Mesenchymal stem cell (in vitro differentiated cells and primary cell): ENCODE measurements around the gene RHOBTB1.
A peak's percentile ranks its signal among the peaks of the same experiment; 100 is the strongest.

Experiments
- DNase-seq: peaks from one replicate; pipeline ENCODE4 v3.0.0-alpha.2; 2013
- H2AFZ ChIP-seq: one replicate; pipeline ENCODE4 v1.6.1; 2013; ENCODE audit warnings: low read depth, mild to moderate bottlenecking, control low read depth, inconsistent platforms, low read length, moderate library complexity
- H2AK5ac ChIP-seq: 2 replicates; pipeline ENCODE4 v1.6.1; 2013; ENCODE audit warnings: low read length, moderate library complexity, mild to moderate bottlenecking, inconsistent platforms; ENCODE audit not compliant: severe bottlenecking
- H2BK120ac ChIP-seq: one replicate; pipeline ENCODE4 v1.6.1; 2013; ENCODE audit warnings: low read depth, mild to moderate bottlenecking, inconsistent platforms, low read length, moderate library complexity
- H2BK12ac ChIP-seq, 2 experiments: one replicate each; pipeline ENCODE4 v1.6.1; 2013; ENCODE audit warnings: inconsistent platforms in 2 of 2, low read length in 2 of 2, mild to moderate bottlenecking in 2 of 2, moderate library complexity in 2 of 2, control low read depth in 1 of 2
- H2BK15ac ChIP-seq: one replicate; pipeline ENCODE4 v1.6.1; 2013; ENCODE audit warnings: mild to moderate bottlenecking, low read depth, inconsistent platforms; ENCODE audit not compliant: poor library complexity, severe bottlenecking
- H2BK5ac ChIP-seq: 2 replicates; pipeline ENCODE4 v1.6.1; 2013; ENCODE audit warnings: low read depth, mild to moderate bottlenecking, low read length, control low read depth, inconsistent platforms; ENCODE audit not compliant: poor library complexity, severe bottlenecking
- H3K14ac ChIP-seq, 2 experiments: one replicate each; pipeline ENCODE4 v1.6.1; 2013; ENCODE audit warnings: inconsistent platforms in 2 of 2, low read length in 2 of 2, control low read depth in 1 of 2, mild to moderate bottlenecking in 1 of 2, moderate library complexity in 1 of 2
- H3K18ac ChIP-seq, 2 experiments: one replicate each; pipeline ENCODE4 v1.6.1; 2013; ENCODE audit warnings: inconsistent platforms in 2 of 2, low read length in 2 of 2, control low read depth in 1 of 2, low read depth in 1 of 2, mild to moderate bottlenecking in 1 of 2
- H3K23ac ChIP-seq, 2 experiments: one replicate each; pipeline ENCODE4 v1.6.1; 2013; ENCODE audit warnings: inconsistent platforms in 2 of 2, low read length in 2 of 2, mild to moderate bottlenecking in 2 of 2, moderate library complexity in 2 of 2, control low read depth in 1 of 2
- H3K27ac ChIP-seq: 2 replicates; pipeline ENCODE4 v1.5.1; 2013; ENCODE audit warnings: mild to moderate bottlenecking, moderate library complexity, low read length, control low read depth, inconsistent platforms; ENCODE audit not compliant: poor library complexity, severe bottlenecking
- H3K27me3 ChIP-seq, 2 experiments: 2 replicates each; pipeline versions ENCODE4 v1.6.1 to v1.7.0; 2013; ENCODE audit warnings: low read length in 2 of 2, mild to moderate bottlenecking in 2 of 2, moderate library complexity in 2 of 2, control low read depth in 1 of 2, inconsistent platforms in 1 of 2; ENCODE audit not compliant: control insufficient read depth in 1 of 2, insufficient read depth in 1 of 2
- H3K36me3 ChIP-seq, 2 experiments: 2 replicates each; pipeline versions ENCODE4 v1.6.1 to v1.7.0; 2013; ENCODE audit warnings: low read length in 2 of 2, control low read depth in 1 of 2, inconsistent platforms in 1 of 2, low read depth in 1 of 2, mild to moderate bottlenecking in 1 of 2; ENCODE audit not compliant: insufficient read depth in 2 of 2, control insufficient read depth in 1 of 2
- H3K4ac ChIP-seq, 2 experiments: one replicate each; pipeline ENCODE4 v1.6.1; 2013; ENCODE audit warnings: inconsistent platforms in 2 of 2, low read length in 2 of 2, mild to moderate bottlenecking in 2 of 2, moderate library complexity in 2 of 2, control low read depth in 1 of 2, low read depth in 1 of 2
- H3K4me1 ChIP-seq: 2 replicates; pipeline ENCODE4 v1.6.1; 2013; ENCODE audit warnings: low read depth, low read length, control low read depth; ENCODE audit not compliant: control insufficient read depth, insufficient read depth
- H3K4me2 ChIP-seq: 2 replicates; pipeline ENCODE4 v1.6.1; 2013; ENCODE audit warnings: low read length, mild to moderate bottlenecking, inconsistent platforms; ENCODE audit not compliant: poor library complexity, severe bottlenecking
- H3K4me3 ChIP-seq, 2 experiments: 2 replicates each; pipeline versions ENCODE4 v1.5.1 to v1.7.0; 2013; ENCODE audit warnings: low read length in 2 of 2, mild to moderate bottlenecking in 2 of 2, control low read depth in 1 of 2, low read depth in 1 of 2; ENCODE audit not compliant: insufficient read depth in 1 of 2
- H3K79me1 ChIP-seq: replicated peaks from 2 replicates; pipeline ENCODE4 v1.6.1; 2013; ENCODE audit warnings: mild to moderate bottlenecking, control low read depth, low read length, inconsistent platforms; ENCODE audit not compliant: poor library complexity, severe bottlenecking
- H3K9ac ChIP-seq: 2 replicates; pipeline ENCODE4 v1.7.0; 2013; ENCODE audit warnings: mild to moderate bottlenecking, low read length, moderate library complexity
- H3K9me3 ChIP-seq: 2 replicates; pipeline ENCODE4 v1.7.0; 2013; ENCODE audit warnings: mild to moderate bottlenecking, low read length; ENCODE audit not compliant: control insufficient read depth
- H4K8ac ChIP-seq: one replicate; pipeline ENCODE4 v1.6.1; 2013; ENCODE audit warnings: inconsistent platforms, mild to moderate bottlenecking, low read length, moderate library complexity
- H4K91ac ChIP-seq: one replicate; pipeline ENCODE4 v1.6.1; 2013; ENCODE audit warnings: mild to moderate bottlenecking, low read length, inconsistent platforms
- WGBS: methylation state at CpG from one replicate; pipeline ENCODE4 v1.1.7; 2013; ENCODE audit warnings: mixed read lengths; 5-methylcytosine and 5-hydroxymethylcytosine counted together

RHOBTB1 gene

GRCh38 chr10:60932756-60933155 is 11.2 kb downstream of the RHOBTB1 start:
- 100% methylated on average over 4 of the region's 4 CpGs for WGBS
- H3K23ac ChIP-seq, result no peak overlapping the region
- DNase-seq, result no peak

GRCh38 chr10:60930237-60930636 is 13.7 kb downstream of the RHOBTB1 start:
- no peak overlapping the region for H2BK5ac ChIP-seq
- no peak overlapping the region for H3K4ac ChIP-seq
- no peak overlapping the region for H3K18ac ChIP-seq
- H2AFZ ChIP-seq, result no peak overlapping the region
- no peak for DNase-seq
- H2AK5ac ChIP-seq, result no peak overlapping the region
- H2BK120ac ChIP-seq, result no peak overlapping the region
- H2BK12ac ChIP-seq, result no peak overlapping the region
- H3K4me3 ChIP-seq, result no peak overlapping the region
- H3K9me3 ChIP-seq, result no peaks in the 10 kb centered on the region
- no peak overlapping the region for H3K14ac ChIP-seq
- H3K4me1 ChIP-seq, result no peaks in the 10 kb centered on the region
- peaks cover 19% of the 10 kb centered on the region for H3K79me1 ChIP-seq
- H3K27me3 ChIP-seq, result no peaks in the 10 kb centered on the region
- no peak overlapping the region for H3K23ac ChIP-seq
- no peak overlapping the region for H3K4me2 ChIP-seq
- no peak overlapping the region for H2BK15ac ChIP-seq
- H3K36me3 ChIP-seq, result peaks cover 0 to 3% of the 10 kb centered on the region in 2 experiments
- 94% methylated on average over 2 of the region's 3 CpGs for WGBS
- no peak overlapping the region for H4K91ac ChIP-seq
- no peak overlapping the region for H3K9ac ChIP-seq
- H4K8ac ChIP-seq, result no peak overlapping the region
- H3K27ac ChIP-seq, result no peak overlapping the region

More at GRCh38 chr10:60932756-60933155, 11.2 kb downstream of the RHOBTB1 start:
- H2AK5ac ChIP-seq, result no peak overlapping the region
- no peak overlapping the region for H4K91ac ChIP-seq
- no peak overlapping the region for H2AFZ ChIP-seq
- no peak overlapping the region for H4K8ac ChIP-seq
- no peak overlapping the region for H3K4me2 ChIP-seq
- H3K36me3 ChIP-seq, result no peaks in the 10 kb centered on the region
- H3K18ac ChIP-seq, result no peak overlapping the region
- no peak overlapping the region for H2BK15ac ChIP-seq
- peak overlapping the region in 1 of 2 experiments; percentile 39 for H2BK12ac ChIP-seq
- no peaks in the 10 kb centered on the region for H3K4me1 ChIP-seq
- no peak overlapping the region for H2BK120ac ChIP-seq
- H3K4me3 ChIP-seq, result no peak overlapping the region
- H3K79me1 ChIP-seq, result peaks cover 16% of the 10 kb centered on the region
- H3K14ac ChIP-seq, result no peak overlapping the region
- H3K9ac ChIP-seq, result no peak overlapping the region
- no peaks in the 10 kb centered on the region for H3K9me3 ChIP-seq
- H3K27ac ChIP-seq, result no peak overlapping the region
- H2BK5ac ChIP-seq, result no peak overlapping the region
- no peaks in the 10 kb centered on the region for H3K27me3 ChIP-seq
- H3K4ac ChIP-seq, result no peak overlapping the region

GRCh38 chr10:60921633-60922032 is 22.4 kb downstream of the RHOBTB1 start:
- Histone ChIP-seq H2BK5ac (no peak overlapping the region), H3K27me3 (no peaks in the 10 kb centered on the region), H2BK12ac (no peak overlapping the region), H3K9ac (no peak overlapping the region), H2BK15ac (no peak overlapping the region), H3K14ac (peak overlapping the region in 1 of 2 experiments; percentile 3), H3K4me2 (no peak overlapping the region), H2AK5ac (peak overlapping the region; percentile 3), H3K4me1 (peaks cover 3% of the 10 kb centered on the region), H3K36me3 (peaks cover 0 to 6% of the 10 kb centered on the region in 2 experiments), H3K9me3 (no peaks in the 10 kb centered on the region), H3K23ac (no peak overlapping the region), H3K4me3 (no peak overlapping the region), H3K27ac (no peak overlapping the region), H2BK120ac (no peak overlapping the region), H3K18ac (peak overlapping the region in 1 of 2 experiments; percentile 78), H4K91ac (no peak overlapping the region), H3K4ac (peak overlapping the region in 1 of 2 experiments; percentile 56), H4K8ac (no peak overlapping the region), H3K79me1 (peaks cover 26% of the 10 kb centered on the region), H2AFZ (no peak overlapping the region)
- 98% methylated on average over 2 of the region's 2 CpGs for WGBS
- no peak for DNase-seq

- Histone ChIP-seq H3K14ac (no peak overlapping the region), H4K91ac (no peak overlapping the region), H3K18ac (no peak overlapping the region), H3K9ac (no peak overlapping the region), H3K9me3 (no peaks in the 10 kb centered on the region), H2BK15ac (no peak overlapping the region), H3K27me3 (no peaks in the 10 kb centered on the region), H2BK5ac (no peak overlapping the region), H3K36me3 (peaks cover 0 to 7% of the 10 kb centered on the region in 2 experiments), H3K79me1 (peaks cover 25% of the 10 kb centered on the region), H3K23ac (no peak overlapping the region), H4K8ac (no peak overlapping the region), H3K4me2 (no peak overlapping the region), H2BK120ac (no peak overlapping the region), H3K27ac (no peak overlapping the region), H3K4ac (no peak overlapping the region), H3K4me3 (no peak overlapping the region), H2AFZ (no peak overlapping the region), H3K4me1 (peaks cover 8% of the 10 kb centered on the region), H2BK12ac (no peak overlapping the region), H2AK5ac (peak overlapping the region; percentile 10)
- whole genome bisulfite sequencing, result 88% methylated on average over 3 of the region's 4 CpGs
- no peak for DNase-seq
Measured at GRCh38 chr10:60920479-60920878, 23.5 kb downstream of the RHOBTB1 start.
